ENCODE results near the gene PIEZO2. TPM values are rescaled to one million over a fixed set of nuclear protein-coding genes. Genes with fewer than 3 reads are reported as not detected.

Gene PIEZO2
- total RNA-seq, 2 experiments from 2014 or later: not detected

DNA sequence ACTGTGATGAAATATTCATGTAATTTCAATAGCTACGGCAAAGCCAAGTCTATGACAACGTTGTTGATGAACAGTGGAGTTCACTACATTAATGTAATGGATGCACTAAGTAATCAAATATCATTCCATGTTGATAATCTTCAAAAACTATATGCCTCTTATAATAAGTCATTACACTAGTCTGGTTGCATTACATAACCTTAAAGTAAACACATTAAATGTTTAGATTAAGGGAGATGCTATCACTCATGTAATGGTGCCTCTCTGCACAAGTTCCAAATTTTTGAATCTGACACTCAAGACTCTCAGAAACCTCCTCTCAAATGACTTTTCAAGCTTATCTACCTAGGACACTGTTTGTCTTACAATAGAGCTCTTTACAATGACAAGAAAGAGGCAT, 35.4 kb downstream of the PIEZO2 start:
- no peak overlapping the region for H3K4me3 Mint-ChIP-seq
- POLR2A ChIA-PET: no interaction called here
- ATAC-seq (ENCODE audit: low read depth) (no peak), DNase-seq (no peak)
- H3K36me3 Mint-ChIP-seq: no peaks in the 10 kb centered on the region
- no peaks in the 10 kb centered on the region for H3K4me1 Mint-ChIP-seq
- no peaks in the 10 kb centered on the region for H3K27me3 Mint-ChIP-seq
- no peaks in the 10 kb centered on the region for H3K9me3 Mint-ChIP-seq
- H3K27ac Mint-ChIP-seq: no peak overlapping the region

DNA sequence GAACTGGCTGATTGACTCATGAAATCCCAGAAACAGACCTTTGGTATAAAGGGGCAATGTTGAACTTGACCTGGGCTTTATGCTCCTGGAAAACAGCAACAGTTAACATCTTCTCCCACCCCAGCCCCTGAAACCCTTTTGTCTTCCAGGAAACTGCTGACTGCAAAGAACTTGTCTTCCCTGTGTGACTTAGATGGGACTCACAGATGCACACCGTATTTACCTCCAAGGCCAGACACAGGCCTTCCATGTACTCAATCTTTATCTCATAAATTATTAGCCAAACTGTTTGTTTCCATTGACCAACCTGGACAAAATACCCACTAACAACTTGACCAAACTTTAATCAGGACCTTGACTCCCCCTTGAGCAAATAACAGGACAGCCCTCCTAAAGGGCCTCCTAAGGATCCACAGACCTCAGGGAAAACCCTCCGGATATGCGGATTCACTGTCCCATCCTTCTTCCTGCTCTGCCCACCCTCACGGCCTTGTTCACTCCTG, 36.3 kb downstream of the PIEZO2 start:
- DNase-seq: no peak
- POLR2A ChIA-PET: no interaction called here
- H3K4me3 Mint-ChIP-seq: no peak overlapping the region
- no peaks in the 10 kb centered on the region for H3K4me1 Mint-ChIP-seq
- no peak overlapping the region for H3K27ac Mint-ChIP-seq
- H3K36me3 Mint-ChIP-seq: no peaks in the 10 kb centered on the region
- H3K27me3 Mint-ChIP-seq: no peaks in the 10 kb centered on the region
- H3K9me3 Mint-ChIP-seq: no peaks in the 10 kb centered on the region
- ATAC-seq (ENCODE audit: low read depth): no peak

DNA sequence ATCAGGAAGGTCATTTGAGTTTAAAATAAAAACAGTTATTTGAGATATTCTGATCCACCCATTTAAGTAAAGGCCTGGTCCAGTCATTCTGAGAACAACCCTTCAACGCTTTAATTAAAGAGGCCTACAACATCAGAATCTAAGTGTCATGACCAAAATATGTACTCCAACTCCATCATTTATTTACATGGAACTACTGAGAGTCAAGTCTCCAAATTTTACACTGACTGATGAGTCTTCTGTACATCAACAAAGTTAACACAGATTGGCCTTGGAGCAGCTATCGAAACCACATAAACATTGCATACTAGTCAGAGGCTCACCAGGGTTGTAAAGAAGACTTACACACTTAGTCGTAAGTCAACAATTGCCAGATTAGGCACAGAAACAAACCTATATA, 37.1 kb downstream of the PIEZO2 start:
- no peak overlapping the region for H3K4me3 Mint-ChIP-seq
- no peak overlapping the region for H3K27ac Mint-ChIP-seq
- no peaks in the 10 kb centered on the region for H3K27me3 Mint-ChIP-seq
- DNase-seq: no peak
- POLR2A ChIA-PET: no interaction called here
- H3K36me3 Mint-ChIP-seq: no peaks in the 10 kb centered on the region
- H3K9me3 Mint-ChIP-seq: no peaks in the 10 kb centered on the region
- no peaks in the 10 kb centered on the region for H3K4me1 Mint-ChIP-seq
- no peak for ATAC-seq (ENCODE audit: low read depth)

DNA sequence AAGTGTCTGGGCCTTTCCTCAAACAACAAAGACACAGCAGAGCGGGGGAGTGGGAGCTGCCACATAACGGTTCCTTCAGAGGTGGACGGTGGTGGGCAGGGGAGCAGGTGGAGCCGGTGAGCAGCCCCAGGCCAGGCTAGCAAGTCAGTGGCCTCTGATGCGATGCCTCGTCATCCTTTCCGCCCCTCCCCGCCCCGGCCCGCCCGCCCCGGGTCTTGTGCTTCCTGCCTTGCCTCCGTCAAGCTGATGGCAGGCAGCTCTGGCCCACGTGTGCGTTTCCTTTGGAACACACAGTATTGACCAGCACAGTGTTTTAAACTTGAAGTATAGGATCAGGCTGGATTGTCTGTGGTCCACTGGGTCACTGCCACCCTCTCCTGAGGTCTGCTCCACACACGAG, 38.9 kb downstream of the PIEZO2 start:
- Mint-ChIP-seq H3K36me3 (no peaks in the 10 kb centered on the region), H3K4me1 (no peaks in the 10 kb centered on the region), H3K9me3 (no peaks in the 10 kb centered on the region), H3K27me3 (no peaks in the 10 kb centered on the region), H3K4me3 (no peak overlapping the region), H3K27ac (no peak overlapping the region)
- ATAC-seq (ENCODE audit: low read depth): no peak
- POLR2A ChIA-PET: no interaction called here
- no peak for DNase-seq

DNA sequence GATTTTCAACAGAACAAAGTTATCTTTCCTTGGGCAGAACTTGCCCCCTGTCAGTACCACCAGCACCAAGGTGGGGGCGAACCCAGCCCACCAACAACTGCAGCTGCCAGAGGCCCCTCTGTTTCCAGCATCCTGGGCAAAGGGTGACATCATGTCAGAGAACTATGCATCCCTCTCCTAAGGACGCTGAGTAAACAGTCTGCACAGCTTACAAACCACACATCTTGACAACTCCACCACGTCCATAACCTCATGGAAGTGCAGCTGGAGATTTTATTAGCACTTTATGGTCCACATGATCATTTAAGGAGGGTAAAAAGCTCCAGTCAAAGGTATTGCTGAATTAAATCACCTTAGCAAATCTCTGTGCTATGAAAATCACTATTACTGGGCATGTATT, 40.4 kb downstream of the PIEZO2 start:
- H3K9me3 Mint-ChIP-seq: no peaks in the 10 kb centered on the region
- DNase-seq: no peak
- no peaks in the 10 kb centered on the region for H3K4me1 Mint-ChIP-seq
- H3K4me3 Mint-ChIP-seq: no peak overlapping the region
- no peak for ATAC-seq (ENCODE audit: low read depth)
- POLR2A ChIA-PET: no interaction called here
- no peaks in the 10 kb centered on the region for H3K36me3 Mint-ChIP-seq
- no peak overlapping the region for H3K27ac Mint-ChIP-seq
- H3K27me3 Mint-ChIP-seq: no peaks in the 10 kb centered on the region

DNA sequence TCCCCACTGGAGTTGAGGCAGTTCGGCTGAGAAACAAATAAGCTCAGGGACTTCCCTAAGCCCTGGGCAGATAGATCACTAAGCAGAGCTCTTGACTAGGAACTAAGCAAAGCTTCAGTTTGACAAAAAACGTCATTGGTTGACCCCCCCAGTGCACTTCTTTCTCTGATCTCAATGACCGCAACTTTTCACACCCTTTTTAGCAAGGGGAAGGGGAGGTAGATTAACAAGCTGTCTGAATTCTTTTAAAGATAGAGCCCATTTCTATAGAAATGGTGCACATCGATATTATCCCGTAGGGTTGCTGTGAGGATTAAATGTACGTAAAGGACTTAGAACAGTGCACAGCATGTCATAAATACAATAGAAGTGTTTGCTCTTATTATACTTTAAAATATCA, 42.5 kb downstream of the PIEZO2 start:
- Mint-ChIP-seq H3K27ac (no peak overlapping the region), H3K9me3 (no peaks in the 10 kb centered on the region), H3K27me3 (no peaks in the 10 kb centered on the region), H3K4me3 (no peak overlapping the region), H3K4me1 (no peaks in the 10 kb centered on the region), H3K36me3 (no peaks in the 10 kb centered on the region)
- no peak for ATAC-seq (ENCODE audit: low read depth)
- POLR2A ChIA-PET: no interaction called here
- no peak for DNase-seq

DNA sequence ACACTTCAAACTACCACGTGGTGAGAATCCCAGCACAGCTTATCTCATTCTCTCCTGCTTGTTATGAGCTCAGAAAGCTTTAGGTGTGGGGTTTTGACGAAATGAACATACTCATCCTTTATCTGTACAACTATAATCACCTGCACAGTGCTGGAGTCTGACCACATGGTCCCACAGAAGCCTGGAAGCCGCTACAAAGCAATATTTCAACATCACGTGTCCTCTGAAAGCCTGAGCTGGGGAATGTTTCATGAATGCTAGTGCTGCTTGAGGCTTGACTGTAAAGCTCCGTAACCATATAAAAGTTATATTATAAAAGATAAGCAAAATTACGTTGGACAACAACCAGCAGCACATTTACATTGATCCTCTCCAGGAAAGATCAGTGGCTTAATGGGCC, 43.9 kb downstream of the PIEZO2 start:
- H3K4me1 Mint-ChIP-seq: no peaks in the 10 kb centered on the region
- ATAC-seq (ENCODE audit: low read depth) (no peak), DNase-seq (no peak)
- no peaks in the 10 kb centered on the region for H3K9me3 Mint-ChIP-seq
- no peaks in the 10 kb centered on the region for H3K27me3 Mint-ChIP-seq
- POLR2A ChIA-PET: no interaction called here
- no peak overlapping the region for H3K27ac Mint-ChIP-seq
- H3K4me3 Mint-ChIP-seq: no peak overlapping the region
- no peaks in the 10 kb centered on the region for H3K36me3 Mint-ChIP-seq

DNA sequence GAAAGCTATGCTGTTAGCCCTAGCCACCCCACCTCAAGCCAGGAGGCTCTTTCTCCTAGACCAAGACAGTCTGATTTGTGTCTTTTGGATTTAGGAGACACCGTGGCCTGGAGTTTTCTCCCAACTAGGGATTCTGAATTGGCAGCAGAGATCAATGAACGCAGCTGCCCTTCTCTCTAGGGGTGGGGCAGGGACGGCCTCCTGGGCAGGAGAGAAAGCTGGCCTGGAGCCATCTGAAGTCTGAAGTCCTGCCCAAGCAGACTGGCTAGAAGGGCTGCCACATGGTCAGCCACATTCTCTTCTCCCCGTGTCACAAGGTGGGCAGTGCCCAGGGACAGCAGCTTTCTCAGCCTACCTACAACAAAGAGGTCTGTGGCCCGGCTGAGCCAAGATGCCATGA, 45.1 kb downstream of the PIEZO2 start:
- POLR2A ChIA-PET: interaction anchor here (0.5 kb wide), 1 partner anchor 1214 kb away, joined by 4 read pairs; no protein-coding TSS in a partner anchor
- ATAC-seq (ENCODE audit: low read depth) (no peak), DNase-seq (no peak)
- Mint-ChIP-seq H3K4me1 (no peaks in the 10 kb centered on the region), H3K36me3 (no peaks in the 10 kb centered on the region), H3K27me3 (no peaks in the 10 kb centered on the region), H3K27ac (no peak overlapping the region), H3K9me3 (no peaks in the 10 kb centered on the region), H3K4me3 (no peak overlapping the region)

DNA sequence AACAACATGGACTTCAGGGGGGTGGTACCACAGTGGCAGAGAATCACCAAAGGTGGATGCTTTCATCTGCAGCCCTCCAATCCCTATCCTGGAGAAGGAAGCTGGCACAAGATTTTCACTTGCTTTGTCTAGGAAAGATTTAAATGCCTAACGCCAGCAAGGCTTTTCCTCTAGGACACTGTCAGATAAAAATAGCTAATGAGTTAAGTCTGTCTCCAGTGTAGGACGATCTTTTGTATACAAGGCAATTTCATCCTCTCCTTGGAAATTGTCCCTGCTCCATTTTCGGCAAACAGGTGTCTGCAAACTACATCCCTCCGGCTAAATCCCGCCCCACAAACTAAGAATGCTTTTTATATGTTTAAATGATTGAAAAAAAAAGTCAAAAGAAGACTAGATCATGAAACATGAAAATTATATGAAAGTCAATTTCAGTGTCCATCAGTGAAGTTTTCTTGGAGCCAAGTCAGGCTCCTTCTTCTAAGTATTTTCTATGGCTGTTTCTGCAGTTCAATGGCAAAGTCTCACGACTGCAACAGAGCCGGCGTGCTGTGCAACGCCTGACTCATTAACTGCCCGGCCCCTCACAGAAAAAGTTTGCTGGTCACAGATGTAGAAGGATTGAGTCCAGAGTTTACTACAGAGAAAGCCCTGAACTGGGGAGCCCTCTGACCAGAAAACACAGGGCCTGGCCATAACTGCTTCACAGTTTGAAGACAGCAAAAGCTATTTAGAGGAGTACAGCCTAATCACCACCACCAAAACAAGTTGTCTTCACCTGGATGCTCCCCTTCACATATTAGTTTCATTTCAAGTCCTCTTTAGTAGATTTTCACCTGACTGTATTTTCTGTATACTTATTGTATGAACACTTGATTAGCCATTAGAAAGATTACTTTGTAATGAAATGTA, 52.3 kb downstream of the PIEZO2 start:
- Mint-ChIP-seq H3K9me3 (no peaks in the 10 kb centered on the region), H3K27ac (no peak overlapping the region), H3K36me3 (no peaks in the 10 kb centered on the region), H3K27me3 (peaks cover 3% of the 10 kb centered on the region), H3K4me1 (no peaks in the 10 kb centered on the region), H3K4me3 (no peak overlapping the region)
- ATAC-seq (ENCODE audit: low read depth) (no peak), DNase-seq (no peak)
- POLR2A ChIA-PET: no interaction called here

DNA sequence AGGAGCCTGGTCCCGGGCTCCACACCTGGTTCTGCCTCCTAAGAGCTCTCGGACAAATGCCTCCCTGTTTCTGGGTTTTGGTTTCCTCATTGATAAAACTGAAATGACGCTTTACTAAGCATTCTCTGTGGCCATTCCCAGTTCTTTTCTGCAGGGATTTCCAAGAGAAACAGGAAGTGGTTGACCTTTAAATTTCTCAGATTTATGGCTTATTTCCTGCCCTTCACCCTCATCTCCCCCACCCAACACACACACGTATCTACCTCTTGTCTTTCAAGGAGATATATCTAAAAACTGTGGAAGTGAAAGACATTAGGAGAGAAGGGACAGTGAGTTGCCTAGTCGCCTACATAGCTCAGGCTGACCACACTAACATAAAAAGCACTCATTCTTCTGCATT, 53.0 kb downstream of the PIEZO2 start:
- H3K27me3 Mint-ChIP-seq: peaks cover 3% of the 10 kb centered on the region
- H3K4me3 Mint-ChIP-seq: no peak overlapping the region
- POLR2A ChIA-PET: no interaction called here
- DNase-seq (no peak), ATAC-seq (ENCODE audit: low read depth) (no peak)
- no peaks in the 10 kb centered on the region for H3K4me1 Mint-ChIP-seq
- H3K27ac Mint-ChIP-seq: no peak overlapping the region
- no peaks in the 10 kb centered on the region for H3K36me3 Mint-ChIP-seq
- no peaks in the 10 kb centered on the region for H3K9me3 Mint-ChIP-seq

DNA sequence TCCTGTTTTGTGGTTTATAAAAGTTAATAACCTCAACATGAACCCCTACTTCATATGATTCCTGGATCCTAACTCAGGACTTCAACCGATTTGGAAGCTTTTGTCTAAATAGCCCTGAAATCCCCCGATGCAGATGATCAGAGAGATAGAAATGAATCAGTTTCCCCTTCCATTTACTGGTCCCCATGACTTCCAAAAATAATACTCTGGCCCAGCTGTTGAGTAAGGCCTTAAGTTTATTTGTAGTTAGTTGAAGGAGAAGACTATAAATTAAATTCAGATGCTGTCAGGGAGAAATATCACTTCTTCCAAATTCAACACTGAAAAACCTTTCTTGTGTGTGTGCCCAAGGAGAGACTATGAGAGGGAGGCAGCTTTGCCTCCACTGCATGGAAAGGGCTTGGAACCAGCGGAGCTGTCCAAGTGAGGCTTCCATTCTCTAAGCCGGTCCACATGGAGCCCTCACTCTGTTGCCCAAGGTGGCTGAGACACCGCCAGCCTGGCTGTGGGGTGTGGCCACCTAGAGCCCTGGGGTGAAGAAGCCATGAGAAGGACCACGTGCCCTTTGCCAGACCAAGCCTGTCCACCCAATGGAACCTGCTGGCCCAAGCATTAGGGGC, 53.6 kb downstream of the PIEZO2 start:
- no peak overlapping the region for H3K27ac Mint-ChIP-seq
- H3K4me1 Mint-ChIP-seq: no peaks in the 10 kb centered on the region
- peaks cover 3% of the 10 kb centered on the region for H3K27me3 Mint-ChIP-seq

DNA sequence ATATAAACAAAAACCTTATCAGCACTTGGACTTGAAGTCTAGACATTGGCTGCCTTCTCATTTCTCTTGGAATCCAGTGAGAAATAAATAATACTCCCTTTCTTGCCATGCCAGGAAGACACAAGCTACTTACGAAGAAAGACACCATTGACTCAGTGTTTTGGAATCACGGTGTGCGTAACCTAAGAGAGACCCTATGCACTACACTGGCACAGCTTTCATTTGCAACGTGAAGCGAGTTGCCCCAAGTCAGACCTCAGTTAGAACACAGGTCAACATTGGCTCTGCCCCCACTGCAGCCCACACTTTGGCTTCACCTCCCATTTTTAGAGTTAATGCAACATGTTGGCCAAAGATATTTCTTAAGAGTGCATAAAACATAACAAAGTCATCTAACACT, 54.2 kb downstream of the PIEZO2 start:
- ATAC-seq (ENCODE audit: low read depth): no peak
- Mint-ChIP-seq H3K4me1 (no peaks in the 10 kb centered on the region), H3K9me3 (no peaks in the 10 kb centered on the region), H3K4me3 (no peak overlapping the region), H3K36me3 (no peaks in the 10 kb centered on the region), H3K27ac (no peak overlapping the region), H3K27me3 (peaks cover 3% of the 10 kb centered on the region)
- POLR2A ChIA-PET: no interaction called here
- no peak for DNase-seq

More for the DNA sequence above, 53.6 kb downstream of the PIEZO2 start:
- POLR2A ChIA-PET: no interaction called here
- DNase-seq: no peak
- no peaks in the 10 kb centered on the region for H3K9me3 Mint-ChIP-seq
- no peak overlapping the region for H3K4me3 Mint-ChIP-seq
- no peak for ATAC-seq (ENCODE audit: low read depth)
- no peaks in the 10 kb centered on the region for H3K36me3 Mint-ChIP-seq

DNA sequence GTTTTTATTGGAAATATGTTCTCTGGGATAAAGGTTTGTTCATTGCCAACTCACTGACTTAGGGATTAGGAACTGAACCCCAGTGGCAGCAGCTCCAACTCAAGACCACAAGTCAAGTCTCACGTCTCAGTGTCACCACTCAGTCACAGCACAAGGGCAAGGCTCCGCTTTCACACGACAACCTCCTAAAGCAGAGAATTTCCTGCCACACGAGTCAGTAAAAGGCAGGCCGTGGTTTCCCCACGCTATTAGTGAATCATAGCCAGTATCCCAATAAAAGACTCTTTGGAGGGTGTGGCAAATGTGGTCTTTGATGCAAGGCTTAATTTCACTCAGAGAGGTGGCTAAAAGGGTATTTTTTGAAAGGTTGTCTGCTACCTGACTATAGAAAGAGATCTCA, 57.6 kb downstream of the PIEZO2 start:
- Mint-ChIP-seq H3K36me3 (no peaks in the 10 kb centered on the region), H3K4me1 (no peaks in the 10 kb centered on the region), H3K9me3 (no peaks in the 10 kb centered on the region), H3K27ac (no peak overlapping the region), H3K4me3 (no peak overlapping the region), H3K27me3 (peaks cover 1% of the 10 kb centered on the region)
- DNase-seq (no peak), ATAC-seq (ENCODE audit: low read depth) (no peak)
- POLR2A ChIA-PET: no interaction called here
